ENCODE measurements around the gene ZBTB17.

DNA sequence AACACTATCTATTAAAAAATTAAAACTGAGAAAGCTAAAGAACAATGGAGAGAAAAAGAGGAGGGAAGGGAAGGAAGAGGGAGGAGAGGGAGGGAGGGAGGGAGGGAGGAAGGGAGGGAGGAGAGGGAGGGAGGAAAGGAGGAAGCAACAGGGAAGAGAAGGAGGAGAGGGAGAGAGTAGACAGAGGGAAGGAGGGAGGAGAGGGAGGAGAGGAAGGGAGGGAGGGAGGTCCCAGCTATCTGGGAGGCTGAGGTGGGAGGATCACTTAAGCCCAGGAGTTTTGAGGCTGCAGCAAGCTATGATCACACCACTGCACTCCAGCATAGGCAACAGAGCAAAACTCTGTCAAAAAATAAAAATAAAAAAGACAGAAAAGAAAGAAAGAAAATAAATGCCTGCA, 16.5 kb downstream of the ZBTB17 start:
- TF ChIP-seq, protein P1, sequence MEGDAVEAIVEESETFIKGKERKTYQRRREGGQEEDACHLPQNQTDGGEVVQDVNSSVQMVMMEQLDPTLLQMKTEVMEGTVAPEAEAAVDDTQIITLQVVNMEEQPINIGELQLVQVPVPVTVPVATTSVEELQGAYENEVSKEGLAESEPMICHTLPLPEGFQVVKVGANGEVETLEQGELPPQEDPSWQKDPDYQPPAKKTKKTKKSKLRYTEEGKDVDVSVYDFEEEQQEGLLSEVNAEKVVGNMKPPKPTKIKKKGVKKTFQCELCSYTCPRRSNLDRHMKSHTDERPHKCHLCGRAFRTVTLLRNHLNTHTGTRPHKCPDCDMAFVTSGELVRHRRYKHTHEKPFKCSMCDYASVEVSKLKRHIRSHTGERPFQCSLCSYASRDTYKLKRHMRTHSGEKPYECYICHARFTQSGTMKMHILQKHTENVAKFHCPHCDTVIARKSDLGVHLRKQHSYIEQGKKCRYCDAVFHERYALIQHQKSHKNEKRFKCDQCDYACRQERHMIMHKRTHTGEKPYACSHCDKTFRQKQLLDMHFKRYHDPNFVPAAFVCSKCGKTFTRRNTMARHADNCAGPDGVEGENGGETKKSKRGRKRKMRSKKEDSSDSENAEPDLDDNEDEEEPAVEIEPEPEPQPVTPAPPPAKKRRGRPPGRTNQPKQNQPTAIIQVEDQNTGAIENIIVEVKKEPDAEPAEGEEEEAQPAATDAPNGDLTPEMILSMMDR (IDR thresholded peaks at IDR 0.05): no peak
- no peak for TF ChIP-seq EP300 (IDR thresholded peaks at IDR 0.05)
